HG03135 (cell line): ENCODE data around the gene RTEL1.
"Not testable (repeated sequence)": the region's sequence is repeated elsewhere in the genome, so short reads cannot be mapped to it uniquely, and the experiment has no call there.

Experiments
- ATAC-seq: cut with Tn5 transposase; IDR thresholded peaks from one replicate; pipeline ENCODE4 v1.9.1; 2021; ENCODE audit warnings: mild to moderate bottlenecking, moderate library complexity; ENCODE audit not compliant: unreplicated experiment

The RTEL1 gene

DNA sequence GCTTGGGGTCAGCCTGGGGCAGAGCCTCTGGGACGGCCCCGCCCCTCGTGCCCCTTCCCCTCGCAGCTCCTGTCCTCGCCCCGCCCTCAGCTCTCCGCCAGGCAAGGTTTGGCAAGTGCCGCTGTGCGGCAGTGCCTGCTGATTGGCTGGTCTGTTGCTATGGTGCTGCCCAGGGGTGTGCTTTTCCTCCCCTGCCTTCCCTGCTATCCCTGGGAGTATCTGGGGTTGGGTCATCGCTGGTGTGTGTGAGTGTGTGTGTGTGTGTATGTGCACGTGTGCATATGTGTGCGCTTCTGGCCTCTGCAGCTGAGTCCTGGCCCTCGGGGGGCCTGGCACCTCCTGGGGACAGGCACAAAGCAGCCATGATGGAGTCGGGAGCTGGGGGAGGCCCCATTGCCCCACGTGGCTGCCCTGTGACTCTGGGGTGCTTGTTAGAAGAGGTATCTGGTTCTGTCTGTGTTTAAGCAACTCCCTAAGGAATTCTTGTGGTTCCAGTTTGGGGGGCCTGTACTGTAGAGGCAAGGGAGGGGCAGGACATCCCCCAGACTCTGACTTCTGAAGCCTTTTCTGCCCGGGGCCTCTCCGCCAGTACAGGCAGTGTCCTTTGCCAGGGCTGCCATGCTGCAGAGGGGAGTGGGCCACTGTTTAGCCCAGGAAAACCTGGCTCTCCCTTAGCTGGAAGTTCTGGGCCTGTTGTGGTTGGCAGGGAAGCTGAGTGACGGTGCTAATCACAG is 6.9 kb downstream of the RTEL1 start:
- ATAC-seq, result no peak

DNA sequence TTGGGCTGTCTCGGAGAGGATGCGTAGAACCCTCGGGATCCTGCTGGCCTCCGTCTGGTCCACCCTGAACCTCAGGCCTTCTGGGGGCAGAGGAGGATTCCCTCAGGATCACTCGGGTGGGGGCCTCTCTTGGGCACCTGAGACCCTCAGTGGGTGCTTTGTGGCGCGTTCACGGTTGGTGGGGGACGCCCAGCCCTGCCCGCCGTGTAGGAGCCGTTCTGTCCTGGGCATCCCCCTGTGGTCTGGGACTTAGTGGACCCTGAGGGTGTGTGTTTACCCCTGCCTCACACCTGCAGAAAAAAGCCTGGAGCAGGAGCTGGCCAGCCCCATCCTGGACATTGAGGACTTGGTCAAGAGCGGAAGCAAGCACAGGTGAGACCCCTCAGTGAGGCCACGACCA is 7.6 kb downstream of the RTEL1 start:
- no peak for ATAC-seq

DNA sequence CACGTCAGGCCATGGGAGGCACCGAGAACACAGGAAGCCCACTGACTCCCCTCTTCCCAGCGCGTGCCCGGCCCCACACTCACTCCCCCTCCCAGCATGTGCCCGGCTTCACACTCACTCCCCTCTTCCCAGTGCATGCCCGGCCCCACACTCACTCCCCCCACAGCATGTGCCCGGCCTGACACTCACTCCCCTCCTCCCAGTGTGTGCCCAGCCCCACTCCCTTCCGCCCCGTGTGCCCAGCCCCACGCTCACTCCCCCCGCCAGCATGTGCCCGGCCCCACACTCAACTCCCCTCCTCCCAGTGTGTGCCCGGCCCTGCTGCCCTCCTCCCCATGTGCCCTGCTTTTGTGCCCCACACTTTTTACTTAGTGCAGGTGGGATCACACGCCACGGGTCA is 9.7 kb downstream of the RTEL1 start:
- no peak for ATAC-seq

DNA sequence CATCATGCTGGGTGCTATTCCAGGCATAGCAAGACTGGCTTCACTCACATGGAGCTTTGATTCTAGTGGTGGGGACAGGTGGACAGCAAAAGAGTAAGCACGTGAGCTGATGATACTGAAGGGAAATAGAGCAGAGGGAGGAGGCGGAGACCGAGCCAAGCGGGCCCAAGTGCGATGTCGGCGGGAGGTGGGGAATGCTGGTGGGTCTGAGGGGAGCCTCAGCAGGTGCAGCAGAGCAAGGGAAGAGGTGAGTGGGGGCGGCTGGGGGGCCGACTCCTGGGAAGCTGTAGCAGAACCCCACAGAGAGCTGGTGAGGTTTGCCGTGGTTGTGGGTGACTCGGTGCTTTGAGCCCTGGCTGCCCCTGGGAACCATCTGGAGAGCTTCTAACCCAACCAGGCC is 10.2 kb downstream of the RTEL1 start:
- ATAC-seq, result no peak

DNA sequence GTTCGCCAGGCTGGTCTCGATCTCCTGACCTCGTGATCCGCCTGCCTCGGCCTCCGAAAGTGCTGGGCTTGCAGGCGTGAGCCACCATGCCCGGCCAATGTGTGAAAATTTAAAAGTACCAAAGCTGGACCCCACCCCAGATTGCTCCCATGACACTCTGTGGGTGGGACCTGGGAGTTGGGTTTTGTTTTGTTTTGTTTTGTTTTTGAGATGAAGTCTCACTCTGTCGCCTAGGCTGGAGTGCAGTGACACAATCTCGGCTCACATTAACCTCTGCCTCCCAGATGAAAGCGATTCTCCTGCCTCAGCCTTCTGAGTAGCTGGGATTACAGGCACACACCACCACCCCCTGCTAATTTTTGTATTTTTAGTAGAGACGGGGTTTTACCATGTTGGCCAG is 13.6 kb downstream of the RTEL1 start:
- ATAC-seq, result not testable (repeated sequence)

DNA sequence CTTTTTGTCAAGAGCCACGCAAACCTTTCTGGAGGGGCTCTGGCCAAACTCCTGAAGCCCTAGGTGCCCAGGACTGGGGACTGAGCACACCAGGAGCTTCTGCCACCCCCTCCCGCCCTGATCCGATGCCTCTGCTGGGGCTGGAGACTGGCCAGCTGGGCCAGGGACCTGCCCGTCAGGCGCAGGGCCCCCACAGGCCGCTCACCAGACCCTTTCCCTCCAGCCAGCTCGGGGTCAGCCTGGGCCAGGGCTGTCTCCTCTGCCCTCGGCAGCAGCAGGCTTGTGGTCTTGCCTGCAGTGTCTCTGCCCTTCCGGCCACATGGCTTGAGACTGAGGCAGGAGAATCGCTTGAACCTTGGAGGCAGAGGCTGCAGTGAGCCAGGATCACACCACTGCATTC is 14.6 kb downstream of the RTEL1 start:
- ATAC-seq, result no peak

DNA sequence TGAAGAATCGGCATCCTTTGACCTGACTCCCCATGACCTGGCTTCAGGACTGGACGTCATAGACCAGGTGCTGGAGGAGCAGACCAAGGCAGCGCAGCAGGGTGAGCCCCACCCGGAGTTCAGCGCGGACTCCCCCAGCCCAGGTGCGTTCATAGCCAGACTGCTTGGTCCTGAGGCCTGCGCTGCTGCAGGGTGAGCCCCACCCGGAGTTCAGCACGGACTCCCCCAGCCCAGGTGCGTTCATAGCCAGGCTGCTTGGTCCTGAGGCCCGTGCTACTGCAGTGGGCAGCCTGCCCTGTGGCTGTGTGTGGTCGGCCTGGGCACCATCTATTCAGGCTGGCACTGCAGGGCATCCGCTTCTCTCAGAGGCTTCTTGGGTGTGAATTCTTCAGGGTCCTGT is 15.8 kb downstream of the RTEL1 start:
- no peak for ATAC-seq

DNA sequence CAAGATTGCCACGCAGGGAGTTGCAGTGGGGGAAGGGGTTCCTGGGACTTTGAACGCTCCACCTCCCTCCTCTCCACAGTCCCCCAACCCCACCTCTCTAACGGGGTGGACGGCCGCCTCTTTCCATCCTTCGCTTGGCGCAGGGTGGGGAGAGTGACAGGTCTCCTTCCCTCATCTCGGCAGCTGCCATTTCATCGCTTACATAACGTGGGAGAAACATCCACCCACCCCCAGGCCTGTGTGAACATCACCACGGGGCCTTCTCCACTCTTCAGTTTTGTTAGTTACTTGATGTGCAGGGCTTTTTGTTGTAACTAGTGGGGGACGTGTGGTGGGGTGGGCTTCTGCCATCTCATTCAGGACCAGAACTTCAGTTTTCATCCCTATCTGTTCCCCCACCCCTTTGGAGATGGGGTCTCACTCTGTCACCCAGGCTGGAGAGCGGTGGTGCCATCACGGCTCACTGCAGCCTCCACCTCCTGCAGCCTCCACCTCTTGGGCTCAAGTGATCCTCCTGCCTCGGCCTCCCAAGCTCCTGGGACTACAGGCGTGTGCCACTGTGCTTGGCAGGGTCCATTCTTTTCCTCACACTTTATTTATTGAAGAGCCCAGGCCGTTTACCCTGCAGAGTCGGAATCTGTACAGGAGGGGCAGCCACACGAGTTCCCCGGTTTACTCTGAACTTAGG is 17.7 kb downstream of the RTEL1 start:
- ATAC-seq, result no peak

DNA sequence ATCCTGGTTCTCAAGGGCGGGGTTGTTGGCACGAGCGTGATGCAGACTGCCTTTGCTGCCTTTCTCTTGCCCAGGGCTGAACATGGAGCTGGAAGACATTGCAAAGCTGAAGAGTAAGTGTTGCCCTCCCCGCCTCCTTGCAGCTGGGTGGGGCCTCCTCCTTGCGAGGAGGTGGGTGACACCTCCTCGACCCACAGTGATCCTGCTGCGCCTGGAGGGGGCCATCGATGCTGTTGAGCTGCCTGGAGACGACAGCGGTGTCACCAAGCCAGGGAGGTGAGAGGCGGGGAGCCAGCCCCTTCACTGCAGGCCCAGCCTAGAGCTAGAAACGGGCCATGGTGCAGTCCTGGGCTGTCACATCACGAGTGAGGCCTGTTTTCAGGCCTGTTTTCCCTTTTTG is 20.0 kb downstream of the RTEL1 start:
- ATAC-seq, result no peak

DNA sequence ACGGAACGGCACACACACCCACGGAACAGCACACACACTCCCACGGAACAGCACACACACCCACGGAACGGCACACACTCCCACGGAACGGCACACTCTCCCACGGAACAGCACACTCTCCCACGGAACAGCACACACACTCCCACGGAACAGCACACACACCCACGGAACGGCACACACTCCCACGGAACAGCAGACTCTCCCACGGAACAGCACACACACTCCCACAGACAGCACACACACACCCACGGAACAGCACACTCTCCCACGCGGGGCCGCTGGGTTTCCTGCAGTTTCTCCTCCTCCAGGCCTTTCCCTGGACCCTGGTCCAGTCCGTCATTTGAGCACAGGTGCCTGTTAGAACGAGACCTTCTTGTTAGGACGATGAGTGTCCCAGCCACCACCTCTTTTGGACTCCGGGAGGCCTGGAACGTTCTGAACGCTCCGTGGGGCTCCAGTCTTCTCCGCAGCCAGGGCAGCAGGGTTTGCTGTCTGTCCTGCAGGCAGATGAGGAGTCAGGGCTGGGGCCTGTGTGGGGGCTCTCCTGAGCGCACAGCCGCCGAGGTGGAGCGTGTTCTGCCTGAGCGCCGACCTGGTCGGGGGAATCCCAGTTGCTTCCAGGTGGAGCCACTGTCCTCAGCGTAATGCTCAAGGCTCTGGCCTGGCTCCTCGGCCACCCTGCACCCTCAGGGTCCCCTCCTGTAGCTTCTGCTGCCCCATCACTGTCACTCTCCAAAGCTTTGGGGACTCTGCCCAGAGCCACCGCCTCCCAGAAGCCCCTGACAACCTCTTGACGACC is 20.8 kb downstream of the RTEL1 start:
- ATAC-seq, result no peak

DNA sequence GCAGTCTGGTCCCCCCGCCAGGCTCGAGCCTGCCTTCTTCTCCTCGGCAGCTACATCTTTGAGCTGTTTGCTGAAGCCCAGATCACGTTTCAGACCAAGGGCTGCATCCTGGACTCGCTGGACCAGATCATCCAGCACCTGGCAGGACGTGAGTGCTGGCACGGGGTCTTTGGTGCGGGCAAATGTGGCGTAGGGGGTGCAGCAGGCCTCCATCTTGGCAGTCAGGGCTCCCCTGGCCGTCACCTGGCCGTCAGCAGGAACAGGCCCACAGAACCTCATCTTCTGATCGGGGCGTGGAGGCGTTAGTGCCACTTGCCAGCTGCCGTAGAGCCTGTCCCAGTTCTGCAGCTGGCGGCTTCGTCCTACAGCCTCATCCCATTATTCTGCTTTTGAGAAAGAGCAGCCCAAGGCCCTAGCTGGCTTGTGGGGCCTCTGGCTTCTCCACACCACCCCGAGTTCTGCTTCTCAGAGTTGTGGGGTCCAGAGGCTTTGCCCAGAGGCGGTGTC is 21.7 kb downstream of the RTEL1 start:
- ATAC-seq, result no peak

DNA sequence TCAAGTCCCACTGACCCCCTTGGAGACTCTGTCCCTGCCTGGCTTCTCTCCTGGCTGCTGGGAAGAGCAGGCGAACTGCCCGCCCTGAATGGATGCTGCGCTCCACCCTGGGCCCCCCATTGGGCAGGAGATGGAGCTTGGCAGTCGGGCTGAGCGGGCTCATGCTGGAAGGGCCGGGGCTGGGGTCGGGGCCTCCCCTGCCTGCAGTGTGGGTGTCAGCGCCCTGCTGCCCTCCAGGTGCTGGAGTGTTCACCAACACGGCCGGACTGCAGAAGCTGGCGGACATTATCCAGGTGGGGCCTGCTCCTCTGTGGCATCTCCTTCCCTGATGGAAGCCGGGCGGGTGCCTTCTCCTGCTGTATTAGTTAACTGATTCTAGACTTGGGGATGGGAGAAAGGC is 22.3 kb downstream of the RTEL1 start:
- no peak for ATAC-seq

DNA sequence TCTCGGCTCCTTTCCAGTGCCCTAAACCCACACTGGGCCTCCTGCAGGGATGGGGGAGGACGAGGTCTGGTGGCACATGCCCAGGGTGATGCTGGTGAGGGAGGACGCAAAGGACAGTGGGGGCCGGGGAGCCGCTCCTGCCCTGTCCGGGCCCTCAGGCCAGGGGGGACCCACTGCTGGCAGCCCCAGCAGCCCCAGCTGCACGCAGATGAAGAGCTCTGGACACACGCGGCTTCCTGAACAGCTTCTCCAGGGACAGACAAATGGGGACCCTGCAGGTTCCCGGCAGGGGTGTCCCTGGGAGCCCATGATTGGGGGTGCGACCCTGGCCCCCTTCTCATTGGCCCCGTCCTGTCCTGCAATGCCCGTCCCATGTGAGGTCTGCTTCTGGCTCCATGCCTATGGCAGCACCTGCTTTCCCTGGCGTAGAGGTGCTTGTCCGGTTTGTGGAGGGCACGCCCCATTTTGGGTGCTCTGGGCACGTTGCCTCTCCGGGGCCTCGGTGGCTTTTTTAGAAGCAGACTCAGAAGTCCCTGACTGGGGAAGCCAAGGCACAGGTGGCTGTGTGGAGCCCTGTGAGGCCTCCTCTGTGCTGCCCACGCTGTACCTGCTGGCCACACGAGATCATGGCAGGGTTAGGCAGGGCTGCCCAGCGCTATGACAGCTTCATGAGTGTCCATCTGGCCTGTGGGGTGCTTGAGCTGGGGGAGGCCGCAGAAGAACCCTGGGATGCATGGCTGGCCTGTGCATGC is 22.9 kb downstream of the RTEL1 start:
- ATAC-seq, result no peak

DNA sequence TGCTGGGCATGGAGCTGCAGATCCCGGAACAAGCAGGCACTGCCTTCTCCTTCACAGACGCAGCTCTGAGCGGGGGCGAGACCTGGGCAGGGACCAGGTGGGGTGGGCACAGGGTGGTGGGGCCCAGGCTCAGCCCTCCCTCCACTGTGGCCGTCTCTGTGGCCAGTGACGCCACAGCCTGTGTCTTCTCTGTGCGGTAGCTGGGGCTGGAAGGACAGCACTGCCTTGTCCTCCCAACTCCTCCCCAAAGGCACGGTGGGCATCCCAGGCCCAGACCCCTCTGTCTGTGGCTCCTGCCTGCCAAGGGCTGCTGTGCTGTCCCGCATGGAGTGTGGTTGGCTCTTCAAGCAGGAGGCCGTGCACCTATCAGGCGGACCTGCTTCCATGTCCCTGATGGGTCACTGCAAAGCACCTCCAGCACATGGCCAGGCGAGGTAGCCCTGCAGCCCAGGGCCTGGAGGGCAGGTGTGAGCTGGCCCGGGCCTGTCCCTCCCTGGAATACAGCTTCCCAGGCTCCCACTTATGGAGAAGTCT is 23.6 kb downstream of the RTEL1 start:
- no peak for ATAC-seq

DNA sequence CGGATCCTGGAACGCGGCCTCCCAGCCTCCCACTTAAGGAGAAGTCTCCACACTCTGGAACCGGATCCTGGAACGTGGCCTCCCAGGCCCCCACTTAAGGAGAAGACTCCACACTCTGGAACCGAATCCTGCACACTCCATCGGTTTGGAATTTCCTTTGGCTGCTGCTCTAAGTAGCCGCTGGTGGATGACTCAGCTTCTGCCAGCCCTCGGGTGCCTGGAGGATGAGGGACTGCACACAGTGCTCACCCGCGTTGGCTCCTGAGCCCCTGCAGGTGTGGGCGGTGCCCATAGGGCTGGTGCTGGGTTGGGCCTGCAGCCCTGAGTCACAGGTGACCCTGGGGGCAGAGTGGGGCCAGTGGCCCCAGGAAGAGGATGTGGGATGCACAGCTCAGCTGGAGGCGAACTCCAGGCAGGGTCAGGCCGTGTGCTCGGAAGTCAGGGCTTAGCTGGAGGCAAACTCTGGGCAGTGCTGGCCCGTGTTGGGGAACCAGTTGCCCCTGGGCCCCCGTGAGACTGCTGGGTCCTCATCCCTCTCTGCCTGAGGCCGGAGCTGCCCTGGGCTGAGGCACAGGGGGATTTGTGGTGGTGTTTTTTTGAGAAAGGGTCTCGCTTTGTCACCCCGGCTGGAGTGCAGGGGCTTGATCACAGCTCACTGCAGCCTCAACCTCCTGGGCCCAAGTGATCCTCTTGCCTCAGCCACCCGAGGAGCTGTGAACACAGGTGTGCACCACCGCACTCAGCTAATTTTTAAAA is 24.4 kb downstream of the RTEL1 start:
- ATAC-seq, result no peak

DNA sequence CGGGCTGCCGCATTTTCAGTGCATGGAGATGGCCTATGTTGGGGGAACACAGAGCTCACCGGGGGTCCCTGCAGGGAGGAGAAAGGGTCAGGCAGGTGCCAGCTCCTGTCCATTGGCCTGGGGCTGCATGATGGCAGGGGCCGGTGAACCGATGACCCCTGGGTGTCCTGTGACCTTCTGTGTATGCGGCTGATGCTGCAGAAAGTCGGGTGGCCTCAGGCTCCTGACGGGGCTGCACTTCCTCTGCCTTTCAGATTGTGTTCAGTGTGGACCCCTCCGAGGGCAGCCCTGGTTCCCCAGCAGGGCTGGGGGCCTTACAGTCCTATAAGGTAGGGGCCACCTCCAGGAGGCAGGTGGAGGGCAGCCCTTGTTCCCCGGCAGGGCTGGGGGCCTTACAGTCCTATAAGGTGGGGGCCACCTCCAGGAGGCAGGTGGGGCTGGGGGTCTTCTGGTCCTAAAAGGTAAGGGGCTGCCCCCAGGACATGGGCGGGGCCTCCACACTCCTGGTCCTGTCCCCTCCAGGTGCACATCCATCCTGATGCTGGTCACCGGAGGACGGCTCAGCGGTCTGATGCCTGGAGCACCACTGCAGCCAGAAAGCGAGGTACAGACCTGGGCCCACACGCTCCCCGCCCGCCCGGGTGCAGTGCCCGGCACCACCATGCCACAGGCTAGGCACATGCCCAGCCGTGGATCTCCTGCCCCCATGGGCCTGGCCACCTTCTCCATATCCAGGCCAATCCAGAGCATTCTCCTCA is 27.3 kb downstream of the RTEL1 start:
- ATAC-seq, result no peak

DNA sequence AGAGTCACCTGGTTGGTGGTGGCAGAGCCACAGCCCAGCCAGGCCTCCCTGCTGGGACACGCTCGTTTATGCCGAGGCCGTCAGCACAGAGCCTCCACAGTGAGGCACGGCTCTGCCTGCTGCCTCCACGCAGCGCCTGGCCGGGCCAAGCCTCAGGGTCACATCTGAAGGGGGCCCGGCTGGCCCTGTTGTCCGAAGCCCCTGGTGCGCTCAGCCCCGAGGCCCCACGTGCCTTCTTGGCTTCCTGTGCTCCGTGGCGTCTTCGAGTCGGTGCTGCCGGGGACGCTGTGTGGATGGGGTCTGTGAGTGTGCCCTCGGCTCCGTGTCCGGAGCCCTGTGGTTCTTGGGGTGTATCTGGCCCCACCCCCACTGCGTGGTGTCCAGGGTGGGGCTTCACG is 28.0 kb downstream of the RTEL1 start:
- no peak for ATAC-seq

DNA sequence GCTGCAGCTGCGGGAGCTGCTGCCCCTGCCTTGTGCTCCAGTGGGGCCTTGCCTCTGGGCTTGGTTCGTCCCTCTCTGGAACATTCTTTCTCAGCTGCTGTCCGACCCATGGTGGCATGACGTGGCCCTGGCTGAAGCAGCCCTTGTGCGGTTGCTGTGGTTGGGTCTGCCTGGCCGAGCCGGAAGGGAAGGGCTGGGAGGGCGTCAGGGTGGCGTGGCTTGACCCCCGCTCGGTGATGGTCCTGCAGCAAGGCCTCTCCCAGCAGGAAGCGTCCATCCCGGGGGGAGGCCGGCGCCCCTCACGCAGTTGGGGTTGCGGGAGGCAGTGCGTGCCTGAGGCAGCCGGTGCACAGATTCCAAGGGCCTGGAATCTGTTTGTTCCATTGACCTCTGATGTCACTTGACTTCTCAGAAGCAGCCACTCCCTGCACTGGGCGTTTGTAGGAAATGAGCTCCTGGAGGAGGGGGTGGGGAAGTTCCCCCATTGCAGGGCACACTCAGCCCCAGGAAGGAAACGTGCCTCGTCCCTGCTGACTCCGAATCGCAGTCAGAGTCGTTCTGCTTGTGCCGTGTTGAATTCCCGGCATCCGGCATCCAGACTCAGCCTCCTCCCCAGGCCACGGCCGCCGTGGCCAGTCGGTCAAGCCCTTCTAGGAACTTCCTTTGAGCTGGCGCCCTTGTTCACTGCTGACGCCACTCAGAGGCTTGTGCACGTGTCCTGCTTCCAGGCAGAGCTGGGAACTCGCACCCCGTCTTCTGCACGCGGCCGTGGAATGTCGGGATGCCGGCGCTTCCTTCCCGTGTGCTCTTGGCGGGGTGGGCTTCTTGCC is 28.6 kb downstream of the RTEL1 start:
- no peak for ATAC-seq
